Naive thymus-derived CD4-positive, alpha-beta T cell (primary cell): ENCODE data around the gene PCBP3. TPM values are rescaled to one million over a fixed set of nuclear protein-coding genes. Genes with fewer than 3 reads are reported as not detected.
A peak's percentile ranks its signal among the peaks of the same experiment; 100 is the strongest.

Experiments used
- ATAC-seq: fragments of 150-1000 bp; cut with Tn5 transposase; 2 replicates; pipeline ENCODE4 v1.10.0; 2021; ENCODE audit warnings: mild to moderate bottlenecking, moderate library complexity
- CTCF ChIA-PET: fragments of 350-600 bp; sonication (Branson Sonifier 250); formaldehyde crosslinking; loops from one replicate; lab custom pipeline; 2021; ENCODE audit warnings: antibody characterized with exemption; lab: Charles Lee
- POLR2A ChIA-PET: fragments of 350-600 bp; sonication (Branson Sonifier 250); formaldehyde crosslinking; loops from one replicate; lab custom pipeline; 2021; ENCODE audit warnings: antibody characterized with exemption, inconsistent platforms; lab: Charles Lee
- DNase-seq, 9 donors: peaks; one replicate each; pipeline versions ENCODE4 v3.0.0 to v3.0.0-alpha.2; 2020 to 2022; ENCODE audit warnings: mixed read lengths in 1 of 9
- H3K27ac ChIP-seq: one replicate; pipeline ENCODE4 v1.7.0; 2013; ENCODE audit warnings: mild to moderate bottlenecking, low read depth, low read length, moderate library complexity
- H3K27me3 ChIP-seq, 2 donors: one replicate each; pipeline ENCODE4 v1.7.0; 2013; ENCODE audit warnings: low read length in 2 of 2, mild to moderate bottlenecking in 2 of 2, moderate library complexity in 2 of 2; ENCODE audit not compliant: control insufficient read depth in 2 of 2, insufficient read depth in 2 of 2
- H3K36me3 ChIP-seq, 3 experiments: 1 replicate in 2 of 3; 2 replicates in 1 of 3; pipeline ENCODE4 v1.7.0; 2013; ENCODE audit warnings: low read length in 3 of 3, mild to moderate bottlenecking in 3 of 3, moderate library complexity in 1 of 3; ENCODE audit not compliant: insufficient read depth in 3 of 3, control insufficient read depth in 2 of 3
- H3K4me1 ChIP-seq, 2 donors: one replicate each; pipeline ENCODE4 v1.7.0; 2013; ENCODE audit warnings: low read length in 2 of 2, mild to moderate bottlenecking in 2 of 2, moderate library complexity in 1 of 2; ENCODE audit not compliant: control insufficient read depth in 2 of 2, insufficient read depth in 2 of 2
- H3K4me3 ChIP-seq: 2 replicates; pipeline ENCODE4 v1.7.0; 2013; ENCODE audit warnings: mild to moderate bottlenecking, low read length
- H3K9me3 ChIP-seq, 3 experiments: 1 replicate in 2 of 3; 2 replicates in 1 of 3; pipeline ENCODE4 v1.7.0; 2013; ENCODE audit warnings: low read length in 3 of 3; ENCODE audit not compliant: control insufficient read depth in 2 of 3
- H3K27ac Mint-ChIP-seq, 9 donors: one replicate each; pipeline ENCODE4 v1.8.0; 2020 to 2022; ENCODE audit warnings: mixed read lengths in 9 of 9, mild to moderate bottlenecking in 8 of 9, moderate library complexity in 5 of 9, inconsistent platforms in 2 of 9
- H3K27me3 Mint-ChIP-seq, 5 donors: one replicate each; pipeline ENCODE4 v1.8.0; 2021 to 2022; ENCODE audit warnings: mixed read lengths in 5 of 5, mild to moderate bottlenecking in 1 of 5
- H3K36me3 Mint-ChIP-seq, 5 donors: one replicate each; pipeline ENCODE4 v1.8.0; 2020 to 2022; ENCODE audit warnings: mixed read lengths in 5 of 5, mild to moderate bottlenecking in 3 of 5, inconsistent platforms in 1 of 5
- H3K4me1 Mint-ChIP-seq, 7 donors: one replicate each; pipeline ENCODE4 v1.8.0; 2020 to 2022; ENCODE audit warnings: mixed read lengths in 7 of 7, mild to moderate bottlenecking in 3 of 7, inconsistent platforms in 1 of 7
- H3K4me3 Mint-ChIP-seq, 10 donors: one replicate each; pipeline ENCODE4 v1.8.0; 2020 to 2022; ENCODE audit warnings: mild to moderate bottlenecking in 10 of 10, mixed read lengths in 10 of 10, moderate library complexity in 6 of 10, inconsistent platforms in 2 of 10
- H3K9me3 Mint-ChIP-seq, 11 donors: one replicate each; pipeline ENCODE4 v1.8.0; 2020 to 2022; ENCODE audit warnings: mixed read lengths in 11 of 11, mild to moderate bottlenecking in 4 of 11, inconsistent platforms in 1 of 11, moderate library complexity in 1 of 11
- intact Hi-C, 2 donors: fragments of 100-400 bp; cut with micrococcal nuclease; formaldehyde crosslinking; loops; one replicate each; pipeline ENCODE4 v1.15.1; 2023
- polyA plus RNA-seq, 2 donors: library from polyadenylated mRNA; unstranded; fragments of 300-500 nt; fragmentation: Illumina TruSeq; gene quantifications; one replicate each; pipeline ENCODE4 v1.2.3, GENCODE V29; 2021
- total RNA-seq, 6 experiments: library from RNA in 5 of 6; stranded (reverse) in 5 of 6; gene quantifications; 1 replicate in 5 of 6; 2 replicates in 1 of 6; pipeline ENCODE4 v1.2.3 and lab custom pipeline; 2021 to 2026

Gene PCBP3
- total and polyA plus RNA-seq, 7 experiments from 2014 or later = 1.2 to 5.2 (median 1.6) TPM

- no peak for DNase-seq
- no peak overlapping the region for H3K4me3 ChIP-seq
- CTCF ChIA-PET = no interaction called here
- H3K9me3 ChIP-seq = no peaks in the 10 kb centered on the region
- H3K4me3 Mint-ChIP-seq = no peak overlapping the region
- H3K9me3 Mint-ChIP-seq = no peaks in the 10 kb centered on the region
- no peaks in the 10 kb centered on the region for H3K27me3 ChIP-seq
- no peak overlapping the region for H3K27ac ChIP-seq
- no peaks in the 10 kb centered on the region for H3K36me3 ChIP-seq
- H3K4me1 ChIP-seq = no peaks in the 10 kb centered on the region
- H3K4me1 Mint-ChIP-seq = peaks cover 0 to 1% (median 0%) of the 10 kb centered on the region in 7 donors
- no peaks in the 10 kb centered on the region for H3K27me3 Mint-ChIP-seq
- ATAC-seq = no peak
- intact Hi-C loops = no loop called here
- H3K27ac Mint-ChIP-seq = no peak overlapping the region
- H3K36me3 Mint-ChIP-seq = no peaks in the 10 kb centered on the region
- POLR2A ChIA-PET = no interaction called here
Measured at GRCh38 chr21:45797338-45797737, 153.8 kb downstream of the PCBP3 start.

DNA sequence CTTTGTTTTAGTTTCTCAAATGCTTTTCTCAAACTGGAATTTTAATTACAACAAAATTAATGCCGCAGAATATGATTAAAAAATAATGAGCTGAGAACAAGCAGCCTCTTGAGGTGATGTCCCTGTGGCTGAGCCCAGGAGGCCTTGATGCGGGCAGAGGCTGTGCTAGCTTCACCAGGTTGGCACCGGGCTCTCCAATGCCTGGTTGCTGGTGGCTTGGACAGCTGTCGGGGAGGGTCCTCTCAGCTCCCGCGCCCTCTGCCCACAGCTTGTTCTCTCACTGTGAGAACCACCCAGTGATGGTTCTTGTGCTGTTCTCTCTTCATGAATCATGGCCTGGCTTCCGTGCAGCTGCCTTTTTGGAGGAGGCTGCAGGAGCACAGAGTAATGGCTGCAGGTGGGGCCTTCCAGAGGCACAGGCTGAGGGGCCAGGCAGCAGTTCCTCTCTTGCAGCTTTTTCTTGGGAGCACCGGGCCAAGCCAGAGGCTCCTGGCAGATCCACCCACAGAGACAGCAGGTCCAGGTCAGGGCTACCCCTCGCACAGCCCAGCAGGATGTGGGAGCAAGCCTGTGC, 156.3 kb downstream of the PCBP3 start:
- no peak for DNase-seq
- no peak for ATAC-seq
- H3K9me3 Mint-ChIP-seq = no peaks in the 10 kb centered on the region

GRCh38 chr21:45800339-45801080, 157.0 kb downstream of the PCBP3 start:
- Mint-ChIP-seq H3K9me3 (no peaks in the 10 kb centered on the region), H3K27me3 (no peaks in the 10 kb centered on the region), H3K4me3 (no peak overlapping the region), H3K36me3 (no peaks in the 10 kb centered on the region), H3K27ac (peak overlapping the region in 2 of 9 donors; percentile 20 to 78), H3K4me1 (peaks cover 0 to 2% (median 0%) of the 10 kb centered on the region in 7 donors)
- H3K27me3 ChIP-seq = no peaks in the 10 kb centered on the region
- no peaks in the 10 kb centered on the region for H3K9me3 ChIP-seq
- no peak for DNase-seq
- intact Hi-C loops = no loop called here
- H3K4me3 ChIP-seq = no peak overlapping the region
- no peaks in the 10 kb centered on the region for H3K36me3 ChIP-seq
- no peaks in the 10 kb centered on the region for H3K4me1 ChIP-seq
- no peak for ATAC-seq
- H3K27ac ChIP-seq = no peak overlapping the region
- ChIA-PET POLR2A (no interaction called here), CTCF (no interaction called here)

More for the DNA sequence above, 156.3 kb downstream of the PCBP3 start:
- no peak overlapping the region for H3K27ac ChIP-seq
- Mint-ChIP-seq H3K4me3 (no peak overlapping the region), H3K36me3 (no peaks in the 10 kb centered on the region), H3K4me1 (peaks cover 0 to 2% (median 0%) of the 10 kb centered on the region in 7 donors), H3K27ac (no peak overlapping the region), H3K27me3 (no peaks in the 10 kb centered on the region)
- no peaks in the 10 kb centered on the region for H3K9me3 ChIP-seq
- POLR2A ChIA-PET = no interaction called here
- H3K4me1 ChIP-seq = no peaks in the 10 kb centered on the region
- CTCF ChIA-PET = no interaction called here
- no peaks in the 10 kb centered on the region for H3K27me3 ChIP-seq
- intact Hi-C loops = no loop called here
- H3K36me3 ChIP-seq = no peaks in the 10 kb centered on the region
- no peak overlapping the region for H3K4me3 ChIP-seq

DNA sequence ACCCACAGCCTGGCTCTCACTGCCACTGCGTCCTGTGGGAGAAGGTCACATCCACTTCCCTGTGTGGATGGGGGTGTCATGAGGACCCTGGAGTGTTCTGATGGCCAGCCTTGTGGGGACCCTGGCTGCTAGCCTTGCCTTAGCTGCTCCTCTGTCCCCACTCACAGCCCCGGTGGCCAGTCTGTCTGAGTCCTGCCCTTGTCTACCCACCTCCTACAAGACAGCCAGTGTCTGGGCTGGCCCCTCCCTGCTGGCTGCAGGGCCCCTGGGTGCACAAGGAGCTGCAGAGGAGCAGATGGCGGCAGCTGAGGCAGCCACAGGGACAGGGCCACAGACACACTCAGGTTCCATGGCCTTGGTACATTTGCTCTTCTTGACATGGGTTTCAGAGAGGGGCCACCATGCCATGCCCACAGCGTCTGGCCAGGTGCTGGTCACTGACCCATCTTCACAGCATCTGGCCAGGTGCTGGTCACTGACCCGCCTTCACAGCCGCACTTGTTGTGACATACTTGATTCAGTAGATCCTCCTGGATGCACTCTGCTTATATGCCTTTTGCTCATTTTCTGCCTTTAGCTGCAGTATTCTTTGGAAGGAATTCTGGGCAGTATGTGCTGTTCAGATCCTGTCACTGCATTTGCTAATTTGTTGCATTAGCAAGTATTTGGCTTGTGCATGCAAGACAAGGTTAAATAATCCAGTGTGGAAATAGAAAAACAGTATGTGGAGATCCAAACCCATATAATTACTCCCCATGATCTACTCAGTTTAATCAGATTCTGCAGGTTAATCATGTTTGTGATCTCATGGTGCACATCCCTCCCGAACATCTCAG, 157.8 kb downstream of the PCBP3 start:
- no peak overlapping the region for H3K4me3 ChIP-seq
- peak overlapping the region in 1 of 9 donors; percentile 20 for H3K27ac Mint-ChIP-seq
- no peaks in the 10 kb centered on the region for H3K36me3 Mint-ChIP-seq
- no peaks in the 10 kb centered on the region for H3K27me3 Mint-ChIP-seq
- ChIA-PET POLR2A (no interaction called here), CTCF (no interaction called here)
- no peaks in the 10 kb centered on the region for H3K9me3 ChIP-seq
- no peaks in the 10 kb centered on the region for H3K9me3 Mint-ChIP-seq
- ATAC-seq = no peak
- no peak overlapping the region for H3K27ac ChIP-seq
- H3K4me3 Mint-ChIP-seq = no peak overlapping the region
- intact Hi-C loops = no loop called here
- no peaks in the 10 kb centered on the region for H3K27me3 ChIP-seq
- no peaks in the 10 kb centered on the region for H3K4me1 ChIP-seq
- H3K36me3 ChIP-seq = no peaks in the 10 kb centered on the region
- H3K4me1 Mint-ChIP-seq = peaks cover 0 to 2% (median 0%) of the 10 kb centered on the region in 7 donors
- no peak for DNase-seq

DNA sequence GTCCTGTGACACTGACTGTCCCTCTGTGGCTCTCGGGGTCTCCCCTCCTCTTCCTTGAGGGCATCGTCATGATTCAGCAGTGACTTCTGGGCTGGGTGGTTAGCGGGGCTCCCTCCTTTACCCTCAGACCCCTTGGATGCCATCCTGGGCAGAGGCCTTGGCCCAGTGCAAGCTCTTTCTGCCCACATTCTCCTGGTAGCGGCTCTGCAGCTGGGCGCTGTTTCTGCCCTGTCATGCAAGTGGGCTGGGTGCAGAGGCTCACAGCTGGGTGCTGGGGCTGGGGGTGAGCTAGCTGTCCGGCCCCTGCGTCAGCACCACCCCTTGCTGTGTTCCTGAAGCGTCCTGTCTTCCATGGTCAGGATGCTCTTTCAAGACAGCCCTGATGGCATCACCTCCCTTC, 158.5 kb downstream of the PCBP3 start:
- Mint-ChIP-seq H3K4me1 (peaks cover 0 to 2% (median 0%) of the 10 kb centered on the region in 7 donors), H3K9me3 (no peaks in the 10 kb centered on the region), H3K4me3 (no peak overlapping the region), H3K27ac (peak overlapping the region in 1 of 9 donors; percentile 47), H3K27me3 (no peaks in the 10 kb centered on the region), H3K36me3 (peaks cover 0 to 5% (median 0%) of the 10 kb centered on the region in 5 donors)
- ATAC-seq = no peak
- H3K27ac ChIP-seq = no peak overlapping the region
- H3K9me3 ChIP-seq = no peaks in the 10 kb centered on the region
- no peaks in the 10 kb centered on the region for H3K36me3 ChIP-seq
- ChIA-PET POLR2A (no interaction called here), CTCF (no interaction called here)
- intact Hi-C loops = no loop called here
- H3K27me3 ChIP-seq = no peaks in the 10 kb centered on the region
- no peaks in the 10 kb centered on the region for H3K4me1 ChIP-seq
- no peak overlapping the region for H3K4me3 ChIP-seq
- no peak for DNase-seq

- peaks cover 0 to 9% (median 0%) of the 10 kb centered on the region in 5 donors for H3K36me3 Mint-ChIP-seq
- ATAC-seq (no peak), DNase-seq (no peak)
- peaks cover 0 to 2% (median 0%) of the 10 kb centered on the region in 7 donors for H3K4me1 Mint-ChIP-seq
- no peak overlapping the region for H3K4me3 Mint-ChIP-seq
- Histone ChIP-seq H3K27me3 (no peaks in the 10 kb centered on the region), H3K9me3 (no peaks in the 10 kb centered on the region), H3K27ac (no peak overlapping the region), H3K36me3 (no peaks in the 10 kb centered on the region), H3K4me3 (no peak overlapping the region), H3K4me1 (no peaks in the 10 kb centered on the region)
- ChIA-PET POLR2A (no interaction called here), CTCF (no interaction called here)
- no peaks in the 10 kb centered on the region for H3K9me3 Mint-ChIP-seq
- intact Hi-C loops = no loop called here
- no peaks in the 10 kb centered on the region for H3K27me3 Mint-ChIP-seq
- H3K27ac Mint-ChIP-seq = peak overlapping the region in 1 of 9 donors; percentile 47
Measured at GRCh38 chr21:45802425-45802824, 158.9 kb downstream of the PCBP3 start.
